DND-41 (cell line): ENCODE results near the gene TRAK1.

Source experiments
- ATAC-seq: fragments of 200-7000 bp; cut with Tn5 transposase; 3 replicates; pipeline ENCODE4 v1.9.1; 2021; ENCODE audit warnings: low read depth; ENCODE audit not compliant: insufficient read depth
- DNase-seq: peaks from one replicate; pipeline ENCODE4 v3.0.0-alpha.2; 2020
- H2AFZ ChIP-seq: 2 replicates; pipeline ENCODE4 v1.6.0; 2012; ENCODE audit warnings: low read depth, low read length
- H3K27ac ChIP-seq: 2 replicates; pipeline ENCODE4 v1.5.1; 2012; ENCODE audit warnings: low read length, inconsistent platforms
- H3K27me3 ChIP-seq: fragments of 200-600 bp; sonication (generic); 2 replicates; pipeline ENCODE4 v1.6.0; 2012; ENCODE audit warnings: low read length, mild to moderate bottlenecking, inconsistent platforms; ENCODE audit not compliant: insufficient read depth, poor library complexity
- H3K36me3 ChIP-seq: 2 replicates; pipeline ENCODE4 v1.5.1; 2012; ENCODE audit warnings: low read length, inconsistent platforms; ENCODE audit not compliant: insufficient read depth
- H3K4me1 ChIP-seq: 2 replicates; pipeline ENCODE4 v1.5.1; 2012; ENCODE audit warnings: mild to moderate bottlenecking, low read length; ENCODE audit not compliant: insufficient read depth
- H3K4me2 ChIP-seq: 2 replicates; pipeline ENCODE4 v1.6.0; 2012; ENCODE audit warnings: mild to moderate bottlenecking, moderate library complexity, low read length, inconsistent platforms; ENCODE audit not compliant: insufficient read depth
- H3K4me3 ChIP-seq, 2 experiments: fragments of 200-600 bp in 1 of 2; shearing (Covaris generic) in 1 of 2; 2 replicates each; pipeline ENCODE4 v1.5.1; 2012 to 2016; ENCODE audit warnings: inconsistent platforms in 2 of 2, low read length in 2 of 2, mild to moderate bottlenecking in 2 of 2, low read depth in 1 of 2, moderate library complexity in 1 of 2
- H3K79me2 ChIP-seq: 2 replicates; pipeline ENCODE4 v1.6.0; 2012; ENCODE audit warnings: low read length, inconsistent platforms; ENCODE audit not compliant: insufficient read depth
- H3K9ac ChIP-seq: 2 replicates; pipeline ENCODE4 v1.6.0; 2012; ENCODE audit warnings: low read depth, mild to moderate bottlenecking, inconsistent platforms, low read length, moderate library complexity
- H3K9me3 ChIP-seq: 2 replicates; pipeline ENCODE4 v1.5.1; 2012; ENCODE audit warnings: low read length, moderate library complexity, mild to moderate bottlenecking, inconsistent platforms; ENCODE audit not compliant: insufficient read depth, severe bottlenecking
- H4K20me1 ChIP-seq: 2 replicates; pipeline ENCODE4 v1.6.0; 2012; ENCODE audit warnings: low read length; ENCODE audit not compliant: insufficient read depth
- CTCF ChIP-seq: IDR thresholded peaks from 2 replicates; pipeline ENCODE4 v1.5.1; 2012; ENCODE audit warnings: borderline replicate concordance, low read length, moderate library complexity, mild to moderate bottlenecking; ENCODE audit not compliant: poor library complexity, severe bottlenecking; ENCODE audit errors: extremely low read depth
- EZH2 ChIP-seq: IDR thresholded peaks from 3 replicates; pipeline ENCODE4 v1.6.1; 2012; ENCODE audit warnings: borderline replicate concordance, low read depth, mild to moderate bottlenecking, moderate library complexity, low read length, inconsistent platforms; ENCODE audit not compliant: severe bottlenecking

The TRAK1 gene

GRCh38 chr3:42214064-42214463, 122.9 kb downstream of the TRAK1 start:
- Histone ChIP-seq H2AFZ (no peak overlapping the region), H3K27me3 (no peaks in the 10 kb centered on the region), H3K9me3 (no peaks in the 10 kb centered on the region), H3K79me2 (no peaks in the 10 kb centered on the region), H3K9ac (no peak overlapping the region), H3K36me3 (peaks cover 22% of the 10 kb centered on the region), H3K4me1 (peaks cover 26% of the 10 kb centered on the region), H3K27ac (no peak overlapping the region; the same call in 1 of the 2 replicates), H4K20me1 (no peaks in the 10 kb centered on the region), H3K4me2 (no peak overlapping the region), H3K4me3 (no peak overlapping the region)
- TF ChIP-seq CTCF (no peak), EZH2 (no peak)
- no peak for DNase-seq
- ATAC-seq = no peak

- Histone ChIP-seq H3K79me2 (no peaks in the 10 kb centered on the region), H3K27ac (no peak overlapping the region), H3K4me3 (no peak overlapping the region), H3K9me3 (no peaks in the 10 kb centered on the region), H3K4me1 (peaks cover 26% of the 10 kb centered on the region), H4K20me1 (no peaks in the 10 kb centered on the region), H3K4me2 (no peak overlapping the region), H3K9ac (no peak overlapping the region), H2AFZ (no peak overlapping the region), H3K27me3 (no peaks in the 10 kb centered on the region), H3K36me3 (peaks cover 17% of the 10 kb centered on the region)
- TF ChIP-seq EZH2 (no peak), CTCF (no peak)
- no peak for ATAC-seq
- DNase-seq = no peak
Measured at GRCh38 chr3:42214565-42215283, 123.6 kb downstream of the TRAK1 start.

GRCh38 chr3:42216302-42216701, 125.1 kb downstream of the TRAK1 start:
- no peaks in the 10 kb centered on the region for H3K9me3 ChIP-seq

More at GRCh38 chr3:42216302-42216701, 125.1 kb downstream of the TRAK1 start:
- Histone ChIP-seq H3K36me3 (peaks cover 5% of the 10 kb centered on the region; the same call in 1 of the 2 replicates), H3K79me2 (no peaks in the 10 kb centered on the region), H2AFZ (peak overlapping the region; percentile 43), H3K9ac (peak overlapping the region; percentile 24; the same call in 1 of the 2 replicates), H3K4me2 (peak overlapping the region; percentile 52; the same call in 1 of the 2 replicates), H3K4me1 (peaks cover 26% of the 10 kb centered on the region), H3K4me3 (no peak overlapping the region), H3K27ac (peak overlapping the region; percentile 69), H4K20me1 (no peaks in the 10 kb centered on the region), H3K27me3 (no peaks in the 10 kb centered on the region)
- peak; percentile 47 for ATAC-seq
- TF ChIP-seq CTCF (no peak), EZH2 (no peak)
- peak; percentile 10 for DNase-seq
